Right renal cortex interstitium (tissue), 3 donors: ENCODE results near the gene PHLDA2. TPM values are rescaled to one million over a fixed set of nuclear protein-coding genes. Genes with fewer than 3 reads are reported as not detected.

Experiments
- DNase-seq, 3 donors: peaks; one replicate each; pipeline ENCODE4 v3.0.0-alpha.2; 2013; ENCODE audit warnings: low read depth in 3 of 3, low spot score in 2 of 3
- polyA plus RNA-seq, 3 donors: library from polyadenylated mRNA; unstranded; fragments of 120-200 nt; gene quantifications; one replicate each; pipeline ENCODE4 v1.2.1, GENCODE V29; 2013; ENCODE audit not compliant: insufficient read length in 3 of 3

Gene PHLDA2
- polyA plus RNA-seq, 3 donors, result 0.68 to 1.0 (median 0.75) TPM

GRCh38 chr11:2883979-2884815, 45.0 kb downstream of the PHLDA2 start:
- DNase-seq, result no peak

GRCh38 chr11:2883640-2883978, 45.6 kb downstream of the PHLDA2 start:
- no peak for DNase-seq

DNA sequence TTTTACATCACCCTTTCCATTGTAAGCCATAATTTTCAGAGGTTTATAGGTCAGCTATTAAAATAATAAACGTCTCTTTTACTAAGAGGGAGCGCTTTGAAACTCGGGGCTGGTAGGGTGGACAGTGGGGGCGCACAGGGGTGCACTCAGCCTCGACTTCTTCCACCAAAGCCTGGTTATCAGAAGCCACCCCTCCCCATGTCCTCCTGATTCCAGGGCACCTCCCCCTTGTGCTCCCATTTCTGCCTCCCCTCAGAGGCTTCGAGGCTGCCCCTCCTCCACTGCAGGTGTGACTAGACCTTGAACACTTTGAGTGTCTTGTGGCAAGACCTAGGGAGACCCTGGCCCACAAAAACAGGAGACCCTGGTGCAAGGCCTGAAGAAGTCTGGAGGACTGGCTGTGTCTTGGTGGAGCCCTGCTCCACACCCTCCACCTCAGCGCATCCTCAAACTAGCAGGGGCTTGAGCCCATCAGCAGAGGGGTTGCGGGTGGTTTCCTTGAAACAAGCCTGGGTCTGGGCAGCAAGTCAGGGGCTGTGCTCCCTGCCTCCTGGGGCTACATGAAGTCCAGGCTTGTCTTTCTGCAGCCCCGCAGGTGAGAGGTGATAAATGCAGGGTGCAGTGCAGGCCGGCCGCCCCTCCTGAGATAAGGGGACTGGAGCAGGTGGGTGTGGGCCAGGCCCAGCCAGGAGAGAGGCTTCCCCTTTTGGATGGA, 46.7 kb downstream of the PHLDA2 start:
- no peak for DNase-seq

- DNase-seq, result no peak
Observed at GRCh38 chr11:2881981-2882375, 47.2 kb downstream of the PHLDA2 start.

DNA sequence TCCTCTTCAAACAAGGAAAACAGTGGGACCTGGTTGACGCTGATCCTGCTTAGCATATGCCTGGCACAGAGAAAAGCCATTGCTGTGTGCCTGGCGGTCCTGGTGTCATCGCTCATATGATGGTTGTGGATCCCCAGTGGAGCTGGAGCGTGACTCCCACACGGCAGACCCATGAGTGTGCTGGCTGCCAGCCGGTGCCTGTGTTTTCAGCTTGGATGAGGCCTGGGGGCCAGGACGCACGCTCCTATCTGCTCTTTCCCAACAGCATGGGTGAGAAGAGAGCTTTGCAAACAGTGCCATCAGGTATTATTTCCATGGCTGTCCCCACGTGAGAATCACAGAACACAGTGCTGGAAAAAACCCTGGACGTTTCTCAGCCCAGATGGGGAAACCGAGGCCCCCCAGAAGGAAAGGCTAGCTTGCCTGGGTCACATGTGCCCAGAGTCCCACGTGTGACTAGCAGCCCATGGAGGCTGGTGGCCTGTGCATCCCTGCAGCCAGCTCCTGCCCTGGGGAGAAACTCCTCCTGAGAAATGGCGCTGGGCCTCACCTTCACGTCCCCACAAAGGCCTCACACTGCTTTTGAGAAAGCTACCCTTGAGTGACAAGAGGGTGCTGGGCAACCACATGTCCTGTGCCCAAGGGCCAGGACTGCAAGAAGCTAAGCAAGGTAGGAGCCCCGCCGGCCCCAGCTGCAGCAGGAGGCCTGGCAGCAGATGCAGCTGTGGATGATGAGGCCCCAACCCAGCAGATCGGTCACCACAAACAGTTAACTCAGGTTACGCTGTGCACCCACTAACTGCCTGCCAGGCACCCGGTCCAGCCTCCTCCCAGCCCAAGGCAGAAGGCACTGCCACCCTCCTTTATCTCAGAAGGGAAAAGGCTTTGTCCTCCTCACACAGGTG, 47.9 kb downstream of the PHLDA2 start:
- no peak for DNase-seq

- no peak for DNase-seq
Observed at GRCh38 chr11:2880646-2881045, 48.6 kb downstream of the PHLDA2 start.

DNA sequence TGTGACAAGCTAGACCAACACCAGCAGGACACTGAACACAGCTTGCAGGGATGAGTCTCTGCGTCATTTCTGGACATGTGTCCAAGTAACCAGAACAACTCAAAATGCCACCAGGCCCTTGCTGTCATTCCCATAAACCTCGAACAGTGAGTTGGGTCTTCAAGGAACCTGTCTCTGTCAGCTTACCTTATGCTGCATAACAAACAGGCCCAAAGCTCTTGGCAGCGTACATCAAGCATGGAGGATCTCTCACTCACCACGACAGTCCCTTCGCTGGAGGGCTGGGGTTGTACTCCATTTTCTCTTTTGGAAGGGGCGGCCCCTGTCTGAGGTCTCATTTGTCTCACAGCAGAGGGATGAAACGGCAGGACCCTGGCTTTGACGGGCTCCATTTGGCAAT, 50.4 kb downstream of the PHLDA2 start:
- no peak for DNase-seq

Other genes starting within 250 kb of the PHLDA2 start
- gene KCNQ1OT1, start 229.4 kb downstream of the PHLDA2 start, polyA plus RNA-seq, result under 1 TPM; 0.69 to 0.78 (median 0.76) TPM
- gene CDKN1C, start 43.6 kb downstream of the PHLDA2 start, polyA plus RNA-seq, result 100 to 1,000 TPM in 2 of 3 donors, 10 to 100 TPM in 1; 79.2 to 119 (median 110) TPM
- gene NAP1L4, start 62.9 kb upstream of the PHLDA2 start, polyA plus RNA-seq, result 100 to 1,000 TPM; 200 to 243 (median 220) TPM
- 10 to 100 TPM; 24.4 to 26.0 (median 24.9) TPM for gene CARS1, start 128.0 kb upstream of the PHLDA2 start, polyA plus RNA-seq
- 10 to 100 TPM; 15.7 to 17.5 (median 16.5) TPM for gene OSBPL5, start 235.9 kb upstream of the PHLDA2 start, polyA plus RNA-seq